GM10847 (cell line): ENCODE measurements around the gene DPPA3.

Experiments used
- POLR2A ChIP-seq: IDR thresholded peaks from 2 replicates; pipeline ENCODE4 v1.6.1; 2011; ENCODE audit not compliant: insufficient read length; ENCODE audit errors: extremely low read depth

The DPPA3 gene

GRCh38 chr12:7711133-7711532 lies at the start of gene DPPA3:
Gene DPPA3 (plus strand): TSS chr12:7711433. CDS start chr12:7711571, 138 bp downstream.
- TF ChIP-seq POLR2A = no peak

GRCh38 chr12:7661741-7662140 lies 49.5 kb upstream of the DPPA3 start:
- TF ChIP-seq POLR2A = no peak

GRCh38 chr12:7666595-7666994 lies 44.6 kb upstream of the DPPA3 start:
- no peak for TF ChIP-seq POLR2A

GRCh38 chr12:7667125-7667524 lies 44.1 kb upstream of the DPPA3 start:
- no peak for TF ChIP-seq POLR2A

GRCh38 chr12:7668171-7668570 lies 43.1 kb upstream of the DPPA3 start:
- TF ChIP-seq POLR2A = no peak

GRCh38 chr12:7678744-7679143 lies 32.5 kb upstream of the DPPA3 start:
- TF ChIP-seq POLR2A = no peak

- no peak for TF ChIP-seq POLR2A
These were observed 31.8 kb upstream of the DPPA3 start for GRCh38 chr12:7679251-7680045.

GRCh38 chr12:7681535-7681934 lies 29.7 kb upstream of the DPPA3 start:
- TF ChIP-seq POLR2A = no peak

- no peak for TF ChIP-seq POLR2A
These were observed 17.4 kb upstream of the DPPA3 start for GRCh38 chr12:7693793-7694192.

GRCh38 chr12:7694556-7695236 lies 16.5 kb upstream of the DPPA3 start:
- no peak for TF ChIP-seq POLR2A

GRCh38 chr12:7695237-7695560 lies 16.0 kb upstream of the DPPA3 start:
- no peak for TF ChIP-seq POLR2A

- TF ChIP-seq POLR2A = no peak
These were observed 15.6 kb upstream of the DPPA3 start, which contains the start of gene GDF3 for GRCh38 chr12:7695566-7696197. Gene GDF3 (minus strand): TSS chr12:7695775. CDS start chr12:7695728, 47 bp downstream.

- TF ChIP-seq POLR2A = no peak
These were observed 5.4 kb upstream of the DPPA3 start for GRCh38 chr12:7705846-7706245.

- no peak for TF ChIP-seq POLR2A
These were observed 1.1 kb upstream of the DPPA3 start for GRCh38 chr12:7709969-7710675.

- TF ChIP-seq POLR2A = no peak
These were observed 1.7 kb downstream of the DPPA3 start for GRCh38 chr12:7712841-7713442.

- TF ChIP-seq POLR2A = no peak
These were observed 5.1 kb downstream of the DPPA3 start for GRCh38 chr12:7716381-7716780.
